MM.1S (cell line): Measurements from ENCODE around the gene SCUBE1.
"Not testable (repeated sequence)": the region's sequence is repeated elsewhere in the genome, so short reads cannot be mapped to it uniquely, and the experiment has no call there.

Source experiments
- DNase-seq: peaks from one replicate; pipeline ENCODE4 v3.0.0-alpha.2; 2015
- H2AFZ ChIP-seq: fragments of 300-600 bp; sonication (generic); 2 replicates; pipeline ENCODE4 v1.6.0; 2016; ENCODE audit warnings: antibody characterized with exemption, low read length
- H3F3A ChIP-seq: fragments of 300-600 bp; sonication (generic); 2 replicates; pipeline ENCODE4 v1.6.1; 2016; ENCODE audit warnings: mild to moderate bottlenecking, antibody characterized with exemption, low read length, moderate library complexity, mixed read lengths; ENCODE audit not compliant: insufficient read depth
- H3K27ac ChIP-seq: fragments of 300-600 bp; sonication (generic); 2 replicates; pipeline ENCODE4 v1.5.1; 2016; ENCODE audit warnings: mild to moderate bottlenecking, low read length
- H3K27me3 ChIP-seq: fragments of 300-600 bp; sonication (generic); replicated peaks from 2 replicates; pipeline ENCODE4 v1.6.0; 2016; ENCODE audit warnings: low read length; ENCODE audit not compliant: insufficient read depth
- H3K36me3 ChIP-seq: fragments of 300-600 bp; sonication (generic); replicated peaks from 2 replicates; pipeline ENCODE4 v1.6.1; 2016; ENCODE audit warnings: mild to moderate bottlenecking, low read length, mixed read lengths; ENCODE audit not compliant: insufficient read depth
- H3K4me1 ChIP-seq: fragments of 300-600 bp; sonication (generic); 2 replicates; pipeline ENCODE4 v1.6.1; 2016; ENCODE audit warnings: low read length, mixed read lengths
- H3K4me2 ChIP-seq: fragments of 300-600 bp; sonication (generic); 2 replicates; pipeline ENCODE4 v1.6.0; 2016; ENCODE audit warnings: low read depth, low read length
- H3K4me3 ChIP-seq: fragments of 300-600 bp; sonication (generic); 2 replicates; pipeline ENCODE4 v1.5.1; 2016; ENCODE audit warnings: low read length, mixed read lengths
- H3K79me2 ChIP-seq: fragments of 300-600 bp; sonication (generic); 2 replicates; pipeline ENCODE4 v1.6.1; 2016; ENCODE audit warnings: mixed run types, low read length, mixed read lengths
- H3K9ac ChIP-seq: fragments of 300-600 bp; sonication (generic); 2 replicates; pipeline ENCODE4 v1.6.1; 2016; ENCODE audit warnings: low read length, mixed read lengths
- H3K9me2 ChIP-seq: fragments of 300-600 bp; sonication (generic); replicated peaks from 2 replicates; pipeline ENCODE4 v1.6.1; 2016; ENCODE audit warnings: mild to moderate bottlenecking, low read length, mixed read lengths; ENCODE audit not compliant: insufficient read depth
- H3K9me3 ChIP-seq: fragments of 300-600 bp; sonication (generic); replicated peaks from 2 replicates; pipeline ENCODE4 v1.6.1; 2016; ENCODE audit warnings: mild to moderate bottlenecking, low read length, mixed read lengths; ENCODE audit not compliant: insufficient read depth
- H4K20me1 ChIP-seq: fragments of 300-600 bp; sonication (generic); 2 replicates; pipeline ENCODE4 v1.6.1; 2016; ENCODE audit warnings: mild to moderate bottlenecking, low read length, moderate library complexity, mixed read lengths; ENCODE audit not compliant: insufficient read depth
- CTCF ChIP-seq: fragments of 300-600 bp; sonication (generic); IDR thresholded peaks from 2 replicates; pipeline ENCODE4 v1.5.1; 2016; ENCODE audit warnings: antibody characterized with exemption, low read length, mixed read lengths
- EZH2 ChIP-seq: fragments of 300-600 bp; sonication (generic); optimal IDR thresholded peaks from 2 replicates; pipeline ENCODE3; 2017; ENCODE audit warnings: low read depth, mild to moderate bottlenecking, antibody characterized with exemption, low read length, mixed read lengths
- EZH2phosphoT487 ChIP-seq: fragments of 300-600 bp; sonication (generic); IDR thresholded peaks from 2 replicates; pipeline ENCODE4 v1.6.1; 2018; ENCODE audit warnings: antibody characterized with exemption, low read length

Gene SCUBE1

GRCh38 chr22:43360576-43360975 is 17.4 kb upstream of the SCUBE1 start:
- Histone ChIP-seq H3K27me3 (no peaks in the 10 kb centered on the region), H2AFZ (no peak overlapping the region), H3K4me2 (no peak overlapping the region), H3K9me2 (no peaks in the 10 kb centered on the region), H3K79me2 (no peaks in the 10 kb centered on the region), H3K4me3 (no peak overlapping the region), H3K4me1 (no peaks in the 10 kb centered on the region), H3K27ac (no peak overlapping the region), H3F3A (no peaks in the 10 kb centered on the region), H3K9ac (no peak overlapping the region), H4K20me1 (no peaks in the 10 kb centered on the region), H3K36me3 (no peaks in the 10 kb centered on the region), H3K9me3 (no peaks in the 10 kb centered on the region)
- TF ChIP-seq CTCF: no peak
- no peak for TF ChIP-seq EZH2phosphoT487
- TF ChIP-seq EZH2: no peak
- no peak for DNase-seq

GRCh38 chr22:43356881-43357280 is 13.7 kb upstream of the SCUBE1 start:
- Histone ChIP-seq H3K4me1 (peaks cover 5% of the 10 kb centered on the region), H3K9ac (no peak overlapping the region), H3F3A (no peaks in the 10 kb centered on the region), H3K27ac (no peak overlapping the region), H3K9me3 (no peaks in the 10 kb centered on the region), H3K4me3 (no peak overlapping the region), H3K79me2 (no peaks in the 10 kb centered on the region), H3K36me3 (no peaks in the 10 kb centered on the region), H3K9me2 (no peaks in the 10 kb centered on the region), H3K4me2 (no peak overlapping the region), H4K20me1 (no peaks in the 10 kb centered on the region), H3K27me3 (no peaks in the 10 kb centered on the region), H2AFZ (no peak overlapping the region)
- TF ChIP-seq EZH2 (no peak), CTCF (no peak), EZH2phosphoT487 (no peak)
- DNase-seq: no peak

GRCh38 chr22:43355688-43356087 is 12.5 kb upstream of the SCUBE1 start:
- not testable (repeated sequence) for DNase-seq, H3K27me3 ChIP-seq, H3K4me3 ChIP-seq

GRCh38 chr22:43351966-43352345 is 8.8 kb upstream of the SCUBE1 start:
- Histone ChIP-seq H3K9ac (no peak overlapping the region), H3K4me3 (no peak overlapping the region), H3K79me2 (no peaks in the 10 kb centered on the region), H4K20me1 (no peaks in the 10 kb centered on the region), H3K9me2 (no peaks in the 10 kb centered on the region), H3K4me2 (peak overlapping the region; percentile 7; the same call in 1 of the 2 replicates), H3F3A (no peaks in the 10 kb centered on the region), H2AFZ (peak overlapping the region; percentile 45), H3K36me3 (no peaks in the 10 kb centered on the region), H3K27me3 (no peaks in the 10 kb centered on the region), H3K27ac (0 out of 2 replicates have a peak overlapping the region, but pooled peaks have one; percentile 1), H3K9me3 (no peaks in the 10 kb centered on the region), H3K4me1 (peaks cover 12% of the 10 kb centered on the region)
- no peak for DNase-seq
- TF ChIP-seq EZH2phosphoT487: no peak
- TF ChIP-seq EZH2: no peak
- TF ChIP-seq CTCF: no peak

More at GRCh38 chr22:43355688-43356087, 12.5 kb upstream of the SCUBE1 start:
- not testable (repeated sequence) for H3K4me2 ChIP-seq, H3F3A ChIP-seq, H3K79me2 ChIP-seq, H4K20me1 ChIP-seq, H3K9ac ChIP-seq, H3K9me3 ChIP-seq, H3K27ac ChIP-seq, H3K9me2 ChIP-seq, H2AFZ ChIP-seq, H3K36me3 ChIP-seq
- H3K4me1 ChIP-seq: peaks cover 12% of the 10 kb centered on the region
